IMR-90 (cell line): ENCODE results near the gene CISTR. TPM values are rescaled to one million over a fixed set of nuclear protein-coding genes. Genes with fewer than 3 reads are reported as not detected.

Experiments used
- ATAC-seq: fragments of 200-7000 bp; cut with Tn5 transposase; 2 replicates; pipeline ENCODE4 v1.9.1; 2020; ENCODE audit warnings: low read depth, mild to moderate bottlenecking, moderate library complexity
- BruUV-seq: library from RNA; stranded (reverse); fragments of 400-500 nt; replicated peaks from 2 replicates; lab custom pipeline; 2021; lab: Mats Ljungman, UMichigan
- CTCF ChIA-PET: fragments of 300-600 bp; formaldehyde crosslinking; extraction: SDS; loops from one replicate; lab custom pipeline; 2021; ENCODE audit warnings: antibody characterized with exemption; lab: Yijun Ruan, JAX
- POLR2A ChIA-PET: fragments of 300-600 bp; sonication (Branson Sonifier 250); formaldehyde crosslinking; loops from one replicate; lab custom pipeline; 2022; ENCODE audit warnings: antibody characterized with exemption; ENCODE audit not compliant: unreplicated experiment; lab: Charles Lee
- DNase-seq: peaks from one replicate; pipeline ENCODE4 v3.0.0; 2013
- H2AFZ ChIP-seq: replicated peaks from 2 replicates; pipeline ENCODE3; 2013; ENCODE audit warnings: low read length, mild to moderate bottlenecking; ENCODE audit not compliant: poor library complexity
- H2AK5ac ChIP-seq: 2 replicates; pipeline ENCODE4 v1.6.1; 2013; ENCODE audit warnings: low read depth, low read length, inconsistent platforms
- H2AK9ac ChIP-seq: replicated peaks from 2 replicates; pipeline ENCODE3; 2013; ENCODE audit warnings: mild to moderate bottlenecking, low read depth, low read length, moderate library complexity; ENCODE audit not compliant: poor library complexity
- H2BK120ac ChIP-seq: 2 replicates; pipeline ENCODE4 v1.6.1; 2013; ENCODE audit warnings: low read depth, low read length, inconsistent platforms
- H2BK15ac ChIP-seq: 3 replicates; pipeline ENCODE4 v1.6.1; 2013; ENCODE audit warnings: low read depth, low read length, inconsistent platforms
- H2BK20ac ChIP-seq: 2 replicates; pipeline ENCODE4 v1.6.1; 2013; ENCODE audit warnings: low read depth, mild to moderate bottlenecking, inconsistent platforms, low read length, moderate library complexity
- H2BK5ac ChIP-seq: 2 replicates; pipeline ENCODE4 v1.6.1; 2013; ENCODE audit warnings: mild to moderate bottlenecking, low read depth, low read length, inconsistent platforms; ENCODE audit not compliant: poor library complexity, severe bottlenecking
- H3K14ac ChIP-seq: replicated peaks from 2 replicates; pipeline ENCODE4 v1.6.1; 2013; ENCODE audit warnings: low read depth, low read length, inconsistent platforms
- H3K18ac ChIP-seq: 2 replicates; pipeline ENCODE4 v1.6.1; 2013; ENCODE audit warnings: low read depth, low read length, control low read depth
- H3K23ac ChIP-seq: 2 replicates; pipeline ENCODE4 v1.6.1; 2013; ENCODE audit warnings: low read depth, low read length, inconsistent platforms
- H3K27ac ChIP-seq: 2 replicates; pipeline ENCODE4 v1.5.1; 2013; ENCODE audit warnings: mild to moderate bottlenecking, control low read depth, low read length; ENCODE audit not compliant: insufficient read depth
- H3K27me3 ChIP-seq: 2 replicates; pipeline ENCODE4 v1.6.1; 2013; ENCODE audit warnings: low read length; ENCODE audit not compliant: control insufficient read depth, insufficient read depth
- H3K36me3 ChIP-seq: 2 replicates; pipeline ENCODE4 v1.6.1; 2013; ENCODE audit warnings: low read length, mixed read lengths; ENCODE audit not compliant: control insufficient read depth, insufficient read depth
- H3K4ac ChIP-seq: 2 replicates; pipeline ENCODE4 v1.6.1; 2013; ENCODE audit warnings: low read depth, low read length, inconsistent platforms
- H3K4me1 ChIP-seq: 2 replicates; pipeline ENCODE4 v1.6.1; 2013; ENCODE audit warnings: low read length, mixed read lengths; ENCODE audit not compliant: control insufficient read depth, insufficient read depth
- H3K4me2 ChIP-seq: 2 replicates; pipeline ENCODE4 v1.6.1; 2013; ENCODE audit warnings: low read depth, mild to moderate bottlenecking, control low read depth, low read length, moderate library complexity
- H3K4me3 ChIP-seq: 2 replicates; pipeline ENCODE4 v1.5.1; 2013; ENCODE audit warnings: low read depth, mild to moderate bottlenecking, control low read depth, low read length, moderate library complexity; ENCODE audit not compliant: insufficient read depth
- H3K56ac ChIP-seq: 2 replicates; pipeline ENCODE4 v1.6.1; 2013; ENCODE audit warnings: low read length, inconsistent platforms; ENCODE audit not compliant: insufficient read depth; ENCODE audit errors: extremely low read depth
- H3K79me1 ChIP-seq, 2 experiments: 2 replicates each; pipeline ENCODE4 v1.6.1; 2013; ENCODE audit warnings: low read length in 2 of 2, inconsistent platforms in 1 of 2, low read depth in 1 of 2
- H3K9ac ChIP-seq: 2 replicates; pipeline ENCODE4 v1.6.1; 2013; ENCODE audit warnings: low read depth, low read length, control low read depth
- H3K9me1 ChIP-seq: 2 replicates; pipeline ENCODE4 v1.6.1; 2013; ENCODE audit warnings: low read length, inconsistent platforms; ENCODE audit not compliant: insufficient read depth
- H3K9me3 ChIP-seq: 2 replicates; pipeline ENCODE4 v1.6.1; 2013; ENCODE audit warnings: low read length; ENCODE audit not compliant: control insufficient read depth, insufficient read depth
- H4K20me1 ChIP-seq: 2 replicates; pipeline ENCODE4 v1.6.1; 2013; ENCODE audit warnings: low read length, inconsistent platforms; ENCODE audit not compliant: insufficient read depth
- H4K5ac ChIP-seq: 2 replicates; pipeline ENCODE4 v1.6.1; 2013; ENCODE audit warnings: mild to moderate bottlenecking, low read depth, low read length, control low read depth
- H4K8ac ChIP-seq, 2 experiments: 2 replicates each; pipeline ENCODE4 v1.6.1; 2013; ENCODE audit warnings: low read depth in 2 of 2, low read length in 2 of 2, control low read depth in 1 of 2, inconsistent platforms in 1 of 2
- H4K91ac ChIP-seq: 2 replicates; pipeline ENCODE4 v1.6.1; 2013; ENCODE audit warnings: low read depth, low read length, inconsistent platforms; ENCODE audit not compliant: insufficient read depth
- BHLHE40 ChIP-seq: fragments of 150-350 bp; IDR thresholded peaks from 2 replicates; pipeline ENCODE4 v1.6.1; 2016; ENCODE audit warnings: mild to moderate bottlenecking, low read depth, low read length
- CEBPB ChIP-seq: IDR thresholded peaks from 2 replicates; pipeline ENCODE4 v1.6.1; 2012; ENCODE audit warnings: low read depth, low read length, improper control_type of control experiment
- CHD1 ChIP-seq: IDR thresholded peaks from 2 replicates; pipeline ENCODE4 v1.6.1; 2012; ENCODE audit warnings: low read depth, low read length, improper control_type of control experiment
- ELK1 ChIP-seq: fragments of 150-350 bp; IDR thresholded peaks from 2 replicates; pipeline ENCODE4 v1.6.1; 2016; ENCODE audit warnings: low read depth, mild to moderate bottlenecking, low read length, moderate library complexity, borderline replicate concordance
- FOS ChIP-seq: fragments of 150-350 bp; IDR thresholded peaks from 2 replicates; pipeline ENCODE4 v1.6.1; 2016; ENCODE audit warnings: low read depth, low read length
- MAFK ChIP-seq: IDR thresholded peaks from 2 replicates; pipeline ENCODE4 v1.6.1; 2012; ENCODE audit warnings: low read depth, low read length, improper control_type of control experiment
- MAZ ChIP-seq: IDR thresholded peaks from 2 replicates; pipeline ENCODE4 v1.6.1; 2012; ENCODE audit warnings: low read depth, mild to moderate bottlenecking, low read length, improper control_type of control experiment, moderate library complexity, borderline replicate concordance
- MXI1 ChIP-seq: IDR thresholded peaks from 2 replicates; pipeline ENCODE4 v1.6.1; 2012; ENCODE audit warnings: low read depth, mild to moderate bottlenecking, low read length, moderate library complexity, borderline replicate concordance
- NFE2L2 ChIP-seq: fragments of 150-350 bp; IDR thresholded peaks from 2 replicates; pipeline ENCODE4 v1.6.1; 2016; ENCODE audit warnings: low read depth, mild to moderate bottlenecking, low read length
- POLR2A ChIP-seq: IDR thresholded peaks from 2 replicates; pipeline ENCODE4 v1.6.1; 2012; ENCODE audit warnings: mild to moderate bottlenecking, low read depth, low read length
- RAD21 ChIP-seq: IDR thresholded peaks from 2 replicates; pipeline ENCODE4 v1.6.1; 2012; ENCODE audit warnings: low read length, improper control_type of control experiment
- RCOR1 ChIP-seq: IDR thresholded peaks from 2 replicates; pipeline ENCODE4 v1.6.1; 2012; ENCODE audit warnings: mild to moderate bottlenecking, low read length, improper control_type of control experiment; ENCODE audit not compliant: insufficient replicate concordance
- RFX5 ChIP-seq: IDR thresholded peaks from 2 replicates; pipeline ENCODE4 v1.8.0; 2012; ENCODE audit warnings: low read depth, mild to moderate bottlenecking, low read length, moderate library complexity
- SMC3 ChIP-seq: fragments of 150-350 bp; IDR thresholded peaks from 2 replicates; pipeline ENCODE4 v1.6.1; 2016; ENCODE audit warnings: low read depth, mild to moderate bottlenecking, antibody characterized with exemption, low read length, moderate library complexity
- USF2 ChIP-seq: fragments of 150-350 bp; IDR thresholded peaks from 2 replicates; pipeline ENCODE4 v1.6.1; 2017; ENCODE audit warnings: mild to moderate bottlenecking, antibody characterized with exemption, low read length, low read depth
- WGBS, 2 experiments: methylation state at CpG; one replicate each; pipeline versions ENCODE4 v1.1.5 to v1.1.7; 2013; ENCODE audit warnings: missing lambda C conversion rate in 2 of 2; ENCODE audit not compliant: insufficient read length in 1 of 2; ENCODE audit errors: extremely low coverage in 2 of 2; 5-methylcytosine and 5-hydroxymethylcytosine counted together
- dilution Hi-C: fragments of 300-500 bp; cut with HindIII; formaldehyde crosslinking; loops from one replicate; pipeline ENCODE4 v1.14.3; 2018; ENCODE audit warnings: low sequenced_read_pairs; ENCODE audit not compliant: unreplicated experiment
- in situ Hi-C: fragments of 300-500 bp; cut with MboI; formaldehyde crosslinking; loops from 3 replicates; pipeline ENCODE4 v1.14.3; 2019; ENCODE audit warnings: low sequenced_read_pairs, inconsistent platforms, mixed read lengths
- intact Hi-C: fragments of 100-400 bp; cut with micrococcal nuclease; formaldehyde crosslinking; loops from 2 replicates; pipeline ENCODE4 v1.10.0; 2022
- polyA plus RNA-seq, 3 experiments: library from polyadenylated mRNA; depleted of rRNA; stranded (reverse); fragments of >200 nt; gene quantifications; 2 replicates each; pipeline ENCODE4 v1.2.3, GENCODE V29; 2012; ENCODE audit warnings: low replicate concordance in 1 of 3
- total RNA-seq: library from RNA; depleted of rRNA; stranded (reverse); fragments of >200 nt; gene quantifications from 2 replicates; pipeline ENCODE4 v1.2.3, GENCODE V29; 2012

CISTR gene
- total and polyA plus RNA-seq, 2 of the 4 experiments (the other 2 are of a cell fraction): not detected

- TF ChIP-seq BHLHE40: no peak
Observed at GRCh38 chr12:53701518-53702264, 50.1 kb downstream of the CISTR start (continued).

GRCh38 chr12:53700567-53700966 lies 51.2 kb downstream of the CISTR start:
- Histone ChIP-seq H2BK15ac (no peak overlapping the region), H2BK5ac (no peak overlapping the region), H3K23ac (no peak overlapping the region), H3K4me2 (no peak overlapping the region), H3K4me1 (peaks cover 2% of the 10 kb centered on the region; the same call in 1 of the 2 replicates), H4K20me1 (no peaks in the 10 kb centered on the region), H3K9ac (no peak overlapping the region), H3K36me3 (no peaks in the 10 kb centered on the region), H3K9me3 (no peaks in the 10 kb centered on the region), H2AFZ (no peak overlapping the region), H4K8ac (no peak overlapping the region), H3K27ac (no peak overlapping the region), H3K18ac (no peak overlapping the region), H2AK9ac (no peak overlapping the region), H3K4ac (no peak overlapping the region), H4K91ac (no peak overlapping the region), H2BK20ac (no peak overlapping the region), H3K56ac (no peak overlapping the region), H3K27me3 (peaks cover 64% of the 10 kb centered on the region), H2BK120ac (no peak overlapping the region), H4K5ac (no peak overlapping the region), H3K14ac (no peak overlapping the region), H3K79me1 (no peaks in the 10 kb centered on the region), H3K9me1 (no peaks in the 10 kb centered on the region), H2AK5ac (no peak overlapping the region), H3K4me3 (no peak overlapping the region)
- CTCF ChIA-PET: interaction anchor here (1.0 to 2.6 kb wide), 3 partner anchors 43 to 158 kb away, joined by 3 to 20 read pairs (median 10); no protein-coding TSS in a partner anchor
- DNase-seq (no peak), ATAC-seq (no peak)
- intact Hi-C loops: loop anchor here (10.0 kb wide), 2 partner anchors 304 to 504 kb away; partner anchors contain the start of genes HOXC8 and HOXC9
- in situ Hi-C loops: loop anchor here (5.0 to 10.0 kb wide), 2 partner anchors 42 to 494 kb away; no protein-coding TSS in a partner anchor
- dilution Hi-C loops: no loop called here
- POLR2A ChIA-PET: no interaction called here
- BruUV-seq: no TSS peak
- no CpG with 5 or more reads among the region's 6 CpGs for WGBS, 2 experiments
- no peak for TF ChIP-seq MAZ
- no peak for TF ChIP-seq CEBPB
- TF ChIP-seq RFX5: no peak
- TF ChIP-seq MXI1: no peak
- TF ChIP-seq MAFK: no peak
- no peak for TF ChIP-seq SMC3
- TF ChIP-seq BHLHE40: no peak
- TF ChIP-seq FOS: no peak
- no peak for TF ChIP-seq CHD1
- TF ChIP-seq POLR2A: no peak
- no peak for TF ChIP-seq ELK1
- no peak for TF ChIP-seq RAD21
- no peak for TF ChIP-seq NFE2L2
- TF ChIP-seq RCOR1: no peak
- TF ChIP-seq USF2: no peak
